Stimulated activated CD4-positive, alpha-beta T cell treated with anti-CD3 and anti-CD28 coated beads, Interleukin-4, amount 100 ng/mL, for 1 hour (primary cell): ENCODE results near the gene HAUS8.
"Not testable (repeated sequence)": the region's sequence is repeated elsewhere in the genome, so short reads cannot be mapped to it uniquely, and the experiment has no call there.

Experiments used
- DNase-seq: peaks from one replicate; pipeline ENCODE4 v3.0.0-alpha.2; 2020

Gene HAUS8

DNA sequence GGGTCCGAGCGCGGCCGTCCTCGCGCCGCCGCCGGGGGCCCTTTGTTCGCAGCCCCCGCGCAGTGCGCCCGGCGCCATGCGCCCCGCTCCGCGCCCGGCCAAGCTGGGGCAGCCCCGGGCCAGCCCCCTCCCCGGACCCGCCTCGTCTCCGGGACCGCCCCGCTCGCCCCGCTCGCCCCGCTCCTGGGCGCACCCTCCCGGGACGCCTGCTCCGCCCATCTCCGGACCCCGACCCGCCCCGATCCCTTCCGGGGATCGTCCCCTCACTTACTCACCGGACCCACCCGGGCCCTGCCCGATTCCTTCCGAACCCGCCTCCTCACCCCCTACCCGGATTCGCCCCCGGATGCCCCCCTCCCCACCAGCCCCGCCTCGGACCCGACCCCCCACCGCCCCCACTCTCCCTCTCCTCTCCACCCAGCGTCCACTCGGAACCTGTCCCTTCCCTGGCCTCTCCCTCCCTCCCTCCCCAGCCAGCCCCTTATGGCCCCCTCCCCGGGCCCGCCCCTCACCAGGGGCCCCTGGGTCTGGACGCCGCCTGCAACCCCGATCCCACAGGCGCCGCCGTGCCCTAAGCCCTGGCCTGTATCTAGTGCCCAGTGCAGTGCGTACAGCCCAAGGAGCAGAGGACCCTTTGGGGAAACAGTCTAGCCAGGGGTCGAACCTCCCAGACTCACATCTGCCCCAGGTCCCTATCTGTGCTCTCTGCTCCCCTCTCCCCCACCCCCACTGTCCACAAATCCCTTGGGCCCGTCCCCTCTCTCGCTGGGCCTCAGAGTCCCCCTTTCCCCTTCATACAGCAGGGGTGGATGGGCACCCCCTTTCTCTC, 48.3 kb downstream of the HAUS8 start, which contains the start of gene CPAMD8:
TSS of gene CPAMD8 (minus strand) at position 105 of the 829 bp plus-strand sequence. CDS start 168 bp downstream, outside the sequence.
- no peak for DNase-seq

DNA sequence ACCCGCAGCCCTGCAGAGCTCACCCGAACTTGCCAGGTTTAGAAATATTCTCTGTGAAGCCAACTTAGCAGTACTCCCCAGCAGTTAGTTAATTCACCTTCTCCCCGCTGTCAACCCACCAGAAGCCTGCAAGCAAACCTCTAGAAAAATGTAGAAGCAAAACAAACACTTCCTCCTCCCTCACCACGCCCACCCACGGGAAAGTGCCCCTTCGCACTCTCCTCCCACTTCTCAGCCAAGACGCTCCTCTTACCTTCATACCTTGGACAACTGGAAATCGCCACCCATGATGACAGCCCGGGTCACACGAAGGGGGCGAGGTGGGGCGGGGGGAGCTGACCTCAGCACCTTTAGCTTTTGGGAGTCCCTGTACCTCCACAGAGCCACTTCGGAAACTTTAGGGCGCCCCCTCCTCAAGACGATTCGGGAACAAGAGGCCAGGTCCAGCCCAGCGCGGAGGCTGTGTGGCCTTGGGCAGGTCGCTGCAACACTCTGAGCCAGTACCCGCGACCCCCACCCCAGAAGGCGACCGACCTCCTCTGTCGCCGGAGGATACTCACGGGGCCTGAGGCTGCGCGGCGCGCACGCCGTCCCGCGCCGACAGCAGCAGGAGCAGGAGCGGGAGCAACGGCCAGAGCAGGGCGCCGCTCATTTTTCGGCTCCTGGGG, 49.1 kb downstream of the HAUS8 start:
- DNase-seq, result no peak

DNA sequence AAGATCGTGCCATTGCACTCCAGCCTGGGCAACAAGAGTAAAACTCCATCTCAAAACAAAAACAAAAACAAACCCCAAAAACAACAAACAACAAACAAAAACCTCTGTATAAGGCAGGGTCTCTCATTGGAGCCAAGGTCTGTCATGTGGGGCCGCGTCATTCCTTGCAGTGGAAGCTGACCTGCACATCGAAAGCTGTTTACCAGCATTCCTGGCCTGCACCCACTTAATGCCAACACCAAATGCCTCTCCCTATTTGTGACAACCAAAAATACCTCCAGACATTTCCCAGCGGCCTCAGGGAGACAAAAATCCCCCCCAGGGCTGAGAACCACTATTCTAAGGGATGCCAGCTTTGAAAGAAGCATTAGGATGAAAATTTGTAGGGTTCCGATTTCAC, 49.9 kb downstream of the HAUS8 start:
- DNase-seq, result no peak

DNA sequence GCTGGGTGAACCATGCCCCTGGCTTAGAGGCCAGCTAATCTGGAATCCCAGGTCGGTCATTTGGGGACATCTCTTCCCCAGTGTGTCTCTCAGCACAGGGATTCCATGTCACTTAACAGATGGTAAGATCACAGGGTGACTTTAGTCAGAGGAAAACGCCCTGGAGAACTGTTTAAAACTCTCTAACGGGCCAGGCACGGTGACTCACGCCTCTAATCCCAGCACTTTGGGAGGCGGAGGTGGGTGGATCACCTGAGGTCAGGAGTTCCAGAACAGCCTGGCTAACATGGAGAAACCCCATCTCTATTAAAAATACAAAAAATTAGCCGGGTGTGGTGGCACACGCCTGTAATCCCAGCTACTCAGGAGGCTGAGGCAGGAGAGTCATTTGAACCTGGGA, 50.3 kb downstream of the HAUS8 start:
- DNase-seq, result not testable (repeated sequence)

DNA sequence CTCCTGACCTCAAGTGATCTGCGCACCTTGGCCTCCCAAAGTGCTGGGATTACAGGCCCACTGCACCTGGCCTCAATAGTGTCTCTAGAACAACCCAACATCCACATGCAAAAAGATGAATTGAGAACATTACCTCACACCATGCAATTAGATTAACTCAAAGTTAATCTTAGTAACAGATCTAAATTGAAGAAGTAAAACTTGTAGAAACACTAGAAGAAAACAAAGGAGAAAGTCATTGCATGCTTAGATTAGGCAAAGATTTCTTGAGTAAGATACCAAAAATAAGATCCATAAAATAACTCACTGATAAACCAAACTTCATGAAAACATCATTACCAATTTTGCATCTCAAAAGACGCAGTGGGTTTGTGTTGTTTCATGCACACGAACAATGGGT, 51.4 kb downstream of the HAUS8 start:
- no peak for DNase-seq

DNA sequence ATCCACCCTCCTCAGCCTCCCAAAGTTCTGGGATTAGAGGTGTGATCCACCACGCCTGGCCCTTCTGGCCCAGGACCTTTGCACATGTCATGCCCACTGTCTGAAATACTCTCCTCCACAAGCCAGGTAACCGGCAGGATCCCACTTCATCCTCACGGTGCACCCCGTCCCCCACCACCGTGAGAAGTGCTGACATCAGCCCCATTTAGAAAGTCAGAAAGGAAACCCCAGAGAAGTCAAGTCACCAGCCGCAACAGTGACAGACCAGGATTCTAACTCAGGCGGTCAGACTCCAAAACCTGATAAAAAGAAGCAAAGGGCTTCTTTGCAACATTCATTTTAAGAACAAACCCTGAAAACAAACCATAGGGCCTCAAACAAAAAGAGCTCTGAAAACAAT, 52.5 kb downstream of the HAUS8 start:
- no peak for DNase-seq

DNA sequence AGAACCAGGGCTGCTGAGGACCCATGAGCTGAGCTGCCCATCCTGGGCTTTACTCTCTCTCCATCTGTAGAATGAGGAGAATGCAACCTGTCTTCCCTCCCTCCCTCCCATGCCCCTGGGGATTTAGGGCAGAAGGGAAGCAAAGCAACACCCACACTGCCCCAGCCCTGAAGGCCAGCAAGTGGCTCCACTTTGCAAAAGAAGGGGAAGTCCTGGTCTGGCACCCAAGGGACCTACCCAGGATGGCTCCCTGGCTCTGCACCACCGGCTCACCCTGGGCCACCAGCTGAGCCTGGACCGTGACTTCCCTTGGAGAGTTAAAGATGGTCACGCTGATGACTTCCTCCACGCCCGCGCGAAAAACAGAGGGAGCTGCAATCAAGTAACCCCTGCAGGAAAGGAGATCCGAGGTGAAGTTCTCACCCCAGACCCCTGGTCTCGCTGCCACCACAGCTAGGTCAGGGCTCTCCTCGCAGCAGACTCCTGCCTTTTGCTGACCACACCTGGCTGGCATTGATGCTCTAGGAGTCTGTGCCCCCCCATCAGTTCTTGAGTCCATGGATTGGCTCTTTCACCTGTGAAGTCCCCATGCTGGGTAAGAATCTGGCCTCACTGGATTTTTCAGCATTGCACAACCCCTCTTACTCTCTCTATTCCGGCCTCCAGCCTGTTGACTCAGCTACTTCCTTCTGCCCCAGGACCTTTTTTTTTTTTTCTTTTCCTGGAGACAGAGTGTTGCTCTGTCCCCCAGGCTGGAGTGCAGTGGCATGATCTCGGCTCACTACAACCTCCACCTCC, 53.3 kb downstream of the HAUS8 start:
- no peak for DNase-seq

DNA sequence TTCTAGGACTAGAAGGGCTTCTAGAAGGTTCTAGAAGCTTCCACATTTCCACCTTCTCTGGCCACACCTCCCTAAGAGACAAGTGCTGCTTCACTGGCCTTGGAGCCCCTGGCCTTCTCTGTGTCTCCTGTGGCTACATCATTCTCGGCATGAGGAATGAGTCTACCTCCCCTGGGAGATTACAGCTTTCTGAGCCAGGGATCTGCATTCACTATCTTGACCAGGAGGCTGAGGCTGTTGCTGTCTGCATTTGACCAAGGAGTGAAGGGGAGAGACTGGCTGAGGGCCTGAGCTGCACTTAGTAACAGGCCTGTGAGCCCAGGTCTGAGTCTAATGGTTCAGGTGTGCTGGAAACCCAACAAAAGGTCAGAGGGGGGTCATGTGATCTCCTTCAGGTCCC, 53.9 kb downstream of the HAUS8 start:
- no peak for DNase-seq

DNA sequence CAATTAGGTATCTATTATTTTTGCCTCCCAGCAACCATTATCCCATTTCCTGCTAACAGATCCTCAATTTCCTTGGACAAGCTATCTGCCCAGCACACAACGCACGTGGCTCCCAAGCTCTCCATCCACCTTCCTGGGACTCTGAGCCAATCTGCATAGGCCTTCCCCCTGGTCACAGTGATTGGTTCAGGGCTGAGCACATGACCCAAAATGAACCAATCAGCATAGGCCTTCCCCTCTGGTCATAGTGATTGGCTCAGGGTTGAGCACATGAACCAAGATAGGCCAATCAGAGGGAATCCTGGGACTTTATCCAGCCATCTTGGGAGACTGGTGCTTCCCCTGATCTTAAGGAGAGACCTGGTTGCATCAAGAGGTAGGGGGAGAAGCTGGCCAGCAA, 54.4 kb downstream of the HAUS8 start:
- no peak for DNase-seq

DNA sequence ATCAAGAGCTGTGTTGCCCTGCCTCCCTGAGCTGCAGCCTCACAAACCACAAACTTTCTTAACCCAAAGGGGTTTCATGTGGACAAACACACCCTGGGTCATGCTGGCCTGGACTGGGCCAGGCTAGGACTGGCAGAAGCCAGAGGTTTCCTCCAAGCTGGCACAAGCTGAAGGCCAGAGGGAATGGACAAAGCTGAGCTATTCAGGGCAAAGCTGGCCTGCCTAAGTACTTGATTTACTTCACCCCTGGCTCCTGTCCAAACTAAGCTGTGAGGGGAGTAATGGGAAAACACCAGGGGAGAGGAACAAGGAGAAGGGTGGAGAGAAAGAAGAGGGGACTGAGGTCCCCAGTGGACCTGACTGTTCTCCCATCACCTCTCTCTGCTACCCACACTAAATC, 54.9 kb downstream of the HAUS8 start:
- DNase-seq, result no peak

DNA sequence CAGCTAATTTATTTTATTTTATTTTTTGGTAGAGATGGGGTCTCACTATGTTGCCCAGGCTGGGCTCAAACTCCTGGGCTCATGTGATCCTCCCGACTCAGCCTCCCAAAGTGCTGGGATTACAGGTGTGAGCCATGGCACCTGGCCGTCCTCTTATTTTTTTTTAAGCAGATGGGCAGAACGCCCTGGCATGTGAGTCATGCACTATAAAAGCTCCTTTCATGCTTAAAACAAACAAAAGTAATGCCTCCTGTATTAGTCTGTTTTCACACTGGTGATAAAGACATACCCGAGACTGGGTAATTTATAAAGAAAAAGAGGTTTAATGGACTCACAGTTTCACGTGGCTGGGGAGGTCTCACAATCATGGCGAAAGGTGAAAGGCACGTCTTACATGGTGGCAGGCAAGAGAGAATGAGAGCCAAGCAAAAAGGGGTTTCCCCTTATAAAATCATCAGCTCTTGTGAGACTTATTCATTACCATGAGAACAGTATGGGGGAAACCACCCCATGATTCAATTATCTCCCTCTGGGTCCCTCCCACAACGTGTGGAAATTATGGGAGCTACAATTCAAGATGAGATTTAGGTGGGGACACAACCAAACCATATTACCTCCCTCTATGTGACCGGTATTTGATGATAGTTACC, 60.9 kb downstream of the HAUS8 start:
- DNase-seq, result not testable (repeated sequence)

DNA sequence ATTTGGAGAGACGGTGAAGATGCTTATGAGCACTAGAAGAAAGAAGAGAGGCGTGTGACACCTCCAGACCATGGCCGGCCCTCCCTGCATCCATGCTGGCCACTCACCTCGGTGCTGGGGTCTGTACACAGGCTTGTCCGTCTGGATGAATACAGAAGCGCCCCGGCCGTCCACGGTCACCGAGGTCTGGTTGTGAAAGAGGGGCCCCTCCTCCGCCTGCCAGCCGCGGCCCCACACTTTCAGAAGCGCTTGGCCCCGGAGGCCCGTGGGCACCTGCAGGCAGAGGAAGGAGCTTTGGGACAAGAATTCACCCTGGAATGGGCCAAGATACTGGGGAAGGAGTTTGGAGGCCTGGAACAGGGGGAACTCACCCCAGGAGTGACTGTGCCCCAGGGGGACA, 63.8 kb downstream of the HAUS8 start:
- no peak for DNase-seq

DNA sequence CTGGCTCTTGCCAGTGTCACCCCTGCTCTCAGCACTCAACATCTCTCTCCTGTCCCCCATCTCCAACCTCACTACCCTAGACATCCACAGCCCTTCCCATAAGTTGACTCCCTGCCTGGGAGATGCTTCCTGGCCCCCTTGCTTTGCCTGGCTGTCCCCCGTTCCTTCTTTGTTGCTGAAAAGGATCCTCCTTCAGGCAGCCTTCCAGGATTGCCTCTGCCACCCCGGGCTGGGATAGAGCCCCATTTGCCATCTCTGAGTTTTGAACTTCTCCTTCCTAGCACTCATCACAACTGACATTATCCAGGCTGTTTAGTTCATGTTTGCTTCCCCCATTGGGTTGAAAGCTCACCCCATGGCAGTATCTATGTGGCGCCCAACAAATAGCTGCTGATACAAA, 68.7 kb downstream of the HAUS8 start:
- DNase-seq, result no peak

DNA sequence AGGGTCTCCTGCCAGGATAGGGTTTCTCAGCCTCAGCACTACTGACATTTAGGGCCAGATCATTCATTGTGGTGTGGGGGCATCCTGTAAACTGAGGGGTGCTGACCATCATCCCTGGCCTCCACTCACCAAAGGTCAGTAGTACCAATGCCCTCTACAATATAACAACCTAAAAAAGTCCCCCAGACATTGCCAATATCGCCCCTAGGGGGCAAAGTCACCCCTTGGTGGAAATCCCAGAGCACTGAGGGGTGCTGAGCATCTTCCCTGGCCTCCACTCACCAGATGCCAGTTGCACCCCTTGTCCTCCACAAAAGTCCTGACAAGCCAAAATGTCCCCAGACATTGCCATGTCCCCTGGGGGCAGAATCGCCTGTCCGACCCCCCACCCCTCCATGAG, 70.3 kb downstream of the HAUS8 start:
- DNase-seq, result no peak

DNA sequence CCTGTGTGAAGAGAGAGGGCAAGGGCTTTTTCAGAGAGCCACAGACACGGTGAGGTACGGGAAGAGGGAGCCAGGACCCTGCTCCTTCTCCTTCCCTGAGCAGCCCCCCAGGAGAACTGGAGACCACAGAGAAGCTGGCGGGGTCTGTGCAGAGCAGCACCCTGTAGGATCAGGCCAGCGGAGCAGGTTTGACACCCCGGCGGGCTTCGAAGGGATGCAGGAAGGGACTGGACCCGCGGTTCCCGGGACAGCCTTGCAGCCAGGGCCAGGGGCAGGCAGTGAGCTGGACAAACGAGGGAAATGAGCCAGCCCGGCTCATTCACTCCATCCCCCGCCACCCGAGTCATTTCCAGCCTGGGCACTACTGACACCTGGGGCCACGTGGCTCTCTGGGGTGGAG, 70.9 kb downstream of the HAUS8 start:
- no peak for DNase-seq

DNA sequence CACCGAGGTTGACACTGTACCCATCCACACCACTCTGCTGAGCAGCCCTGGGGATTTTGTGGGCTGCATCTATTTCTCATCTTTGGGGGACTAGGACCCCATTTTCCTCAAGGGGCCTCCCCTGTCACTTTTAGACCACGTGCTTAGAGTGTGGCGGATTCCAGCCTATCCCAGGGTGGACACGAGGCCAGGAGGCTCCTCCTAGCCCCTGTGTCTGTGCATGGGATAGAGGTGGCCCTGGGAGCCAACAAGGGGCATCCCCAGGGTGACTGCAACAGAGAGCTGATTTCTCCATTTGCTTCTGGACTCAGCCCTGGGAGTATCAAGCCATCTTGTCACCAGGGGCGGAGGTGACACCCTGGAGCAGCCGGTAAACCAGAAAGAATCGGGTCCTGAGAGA, 72.8 kb downstream of the HAUS8 start:
- no peak for DNase-seq

DNA sequence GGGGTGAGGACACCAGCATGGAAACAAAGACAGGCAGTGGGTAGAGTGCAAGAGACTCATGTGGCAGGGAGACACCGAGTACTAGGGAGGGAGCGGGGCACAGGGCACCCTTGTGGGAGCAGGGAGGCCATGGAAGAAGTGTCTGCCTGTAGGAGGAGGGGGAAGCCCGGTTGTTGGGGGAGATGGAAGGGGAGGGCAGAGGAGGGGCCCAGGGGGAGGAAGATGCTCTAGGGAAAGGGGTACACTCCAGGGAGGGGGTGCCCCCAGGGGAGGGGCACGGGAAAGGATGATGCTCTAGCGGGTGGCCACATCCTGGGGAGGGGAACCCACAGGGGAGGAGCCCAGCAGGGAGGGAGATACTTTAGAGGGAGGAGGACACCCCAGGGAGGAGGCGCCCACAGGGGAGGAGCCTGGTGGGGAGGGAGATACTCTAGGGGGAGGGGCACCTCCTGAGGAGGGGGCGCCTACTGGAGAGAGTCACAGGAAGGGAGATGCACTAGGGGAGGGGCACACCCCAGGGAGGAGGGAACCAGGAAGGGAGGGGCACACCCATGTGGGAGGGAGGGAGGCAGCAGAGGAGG, 73.6 kb downstream of the HAUS8 start:
- peak; percentile 41 for DNase-seq
